H1 (cell line): ENCODE measurements around the gene NRXN3.

Experiments
- CBX5 ChIP-seq: fragments of 300-800, 300-1000 bp; sonication (generic); IDR thresholded peaks from 2 replicates; pipeline ENCODE4 v1.7.1; 2016; ENCODE audit warnings: antibody characterized with exemption, low read length, low read depth
- CREB1 ChIP-seq: IDR thresholded peaks from 2 replicates; pipeline ENCODE4 v1.6.1; 2012; ENCODE audit warnings: inconsistent platforms
- EGR1 ChIP-seq: IDR thresholded peaks from 2 replicates; pipeline ENCODE4 v1.6.1; 2011; ENCODE audit warnings: low read depth, low read length, borderline replicate concordance
- PHF8 ChIP-seq: fragments of 200-600 bp; sonication (generic); conservative IDR thresholded peaks from 2 replicates; pipeline ENCODE4 v1.7.1; 2012; ENCODE audit warnings: low read depth, mild to moderate bottlenecking, inconsistent platforms, low read length, moderate library complexity
- POLR2A ChIP-seq, 2 experiments: IDR thresholded peaks; 1 replicate in 1 of 2; 2 replicates in 1 of 2; pipeline ENCODE4 v1.6.1; 2011; ENCODE audit warnings: low read depth in 2 of 2, low read length in 2 of 2, mild to moderate bottlenecking in 2 of 2; ENCODE audit errors: control extremely low read depth in 1 of 2
- POLR2AphosphoS5 ChIP-seq: IDR thresholded peaks from 2 replicates; pipeline ENCODE4 v1.6.1; 2011; ENCODE audit warnings: low read depth, low read length
- RAD21 ChIP-seq, 2 experiments: IDR thresholded peaks in 1 of 2; conservative IDR thresholded peaks in 1 of 2; 2 replicates each; pipeline ENCODE4 v1.6.1; 2011; ENCODE audit warnings: low read depth in 2 of 2, low read length in 2 of 2, improper control_type of control experiment in 1 of 2, inconsistent platforms in 1 of 2, mild to moderate bottlenecking in 1 of 2, moderate library complexity in 1 of 2
- SIN3A ChIP-seq, 2 experiments: IDR thresholded peaks in 1 of 2; conservative IDR thresholded peaks in 1 of 2; 2 replicates each; pipeline ENCODE4 v1.6.1; 2011 to 2012; ENCODE audit warnings: low read length in 2 of 2, improper control_type of control experiment in 1 of 2, low read depth in 1 of 2, mild to moderate bottlenecking in 1 of 2
- SRF ChIP-seq: IDR thresholded peaks from 2 replicates; pipeline ENCODE4 v1.6.1; 2011; ENCODE audit warnings: mild to moderate bottlenecking, low read depth, low read length, moderate library complexity
- TF ChIP-seq, protein P1 (sequence below), 3 experiments: IDR thresholded peaks; 1 replicate in 2 of 3; 2 replicates in 1 of 3; pipeline versions ENCODE4 v1.5.1 to v1.6.1; 2011; ENCODE audit warnings: low read length in 3 of 3, mild to moderate bottlenecking in 3 of 3, inconsistent platforms in 2 of 3, low read depth in 1 of 3, moderate library complexity in 1 of 3; ENCODE audit not compliant: insufficient read depth in 1 of 3; ENCODE audit errors: control extremely low read depth in 1 of 3
- TF ChIP-seq, protein P2 (sequence below): IDR thresholded peaks from 2 replicates; pipeline ENCODE4 v1.6.1; 2012; ENCODE audit warnings: low read length, inconsistent platforms
- TF ChIP-seq, protein P3 (sequence below): IDR thresholded peaks from 2 replicates; pipeline ENCODE4 v1.6.1; 2011; ENCODE audit warnings: low read length, improper control_type of control experiment
- TF ChIP-seq, protein P4 (sequence below): IDR thresholded peaks from 2 replicates; pipeline ENCODE4 v1.6.1; 2011; ENCODE audit warnings: low read depth, mild to moderate bottlenecking, low read length; ENCODE audit not compliant: insufficient read depth

DNA sequence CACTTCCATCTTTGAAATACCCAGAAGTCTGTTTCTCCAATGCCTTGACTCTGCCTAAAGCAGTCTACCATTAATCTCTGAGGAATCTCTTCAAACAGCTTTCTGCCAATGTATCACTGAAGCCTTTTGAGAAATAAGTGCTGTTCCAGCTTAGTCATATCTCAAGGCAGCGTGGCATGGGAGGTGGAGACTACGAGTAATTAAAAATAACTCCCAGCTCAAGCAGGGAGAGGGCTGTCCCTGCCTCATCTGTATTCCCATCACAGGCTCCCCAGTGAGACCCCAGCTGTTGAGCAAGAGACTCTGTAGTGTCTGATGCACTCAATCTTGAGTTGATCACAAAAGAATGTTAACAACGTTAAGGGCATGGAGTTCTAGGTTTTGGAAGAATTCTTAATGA is 1340.5 kb downstream of the NRXN3 start:
- TF ChIP-seq, protein P1, sequence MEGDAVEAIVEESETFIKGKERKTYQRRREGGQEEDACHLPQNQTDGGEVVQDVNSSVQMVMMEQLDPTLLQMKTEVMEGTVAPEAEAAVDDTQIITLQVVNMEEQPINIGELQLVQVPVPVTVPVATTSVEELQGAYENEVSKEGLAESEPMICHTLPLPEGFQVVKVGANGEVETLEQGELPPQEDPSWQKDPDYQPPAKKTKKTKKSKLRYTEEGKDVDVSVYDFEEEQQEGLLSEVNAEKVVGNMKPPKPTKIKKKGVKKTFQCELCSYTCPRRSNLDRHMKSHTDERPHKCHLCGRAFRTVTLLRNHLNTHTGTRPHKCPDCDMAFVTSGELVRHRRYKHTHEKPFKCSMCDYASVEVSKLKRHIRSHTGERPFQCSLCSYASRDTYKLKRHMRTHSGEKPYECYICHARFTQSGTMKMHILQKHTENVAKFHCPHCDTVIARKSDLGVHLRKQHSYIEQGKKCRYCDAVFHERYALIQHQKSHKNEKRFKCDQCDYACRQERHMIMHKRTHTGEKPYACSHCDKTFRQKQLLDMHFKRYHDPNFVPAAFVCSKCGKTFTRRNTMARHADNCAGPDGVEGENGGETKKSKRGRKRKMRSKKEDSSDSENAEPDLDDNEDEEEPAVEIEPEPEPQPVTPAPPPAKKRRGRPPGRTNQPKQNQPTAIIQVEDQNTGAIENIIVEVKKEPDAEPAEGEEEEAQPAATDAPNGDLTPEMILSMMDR (IDR thresholded peaks at IDR 0.05; ENCODE audit: control extremely low read depth in 1 of 3, insufficient read depth in 1 of 3, low read depth in 1 of 3, low read length in 3 of 3): no peak
- TF ChIP-seq, protein P2, sequence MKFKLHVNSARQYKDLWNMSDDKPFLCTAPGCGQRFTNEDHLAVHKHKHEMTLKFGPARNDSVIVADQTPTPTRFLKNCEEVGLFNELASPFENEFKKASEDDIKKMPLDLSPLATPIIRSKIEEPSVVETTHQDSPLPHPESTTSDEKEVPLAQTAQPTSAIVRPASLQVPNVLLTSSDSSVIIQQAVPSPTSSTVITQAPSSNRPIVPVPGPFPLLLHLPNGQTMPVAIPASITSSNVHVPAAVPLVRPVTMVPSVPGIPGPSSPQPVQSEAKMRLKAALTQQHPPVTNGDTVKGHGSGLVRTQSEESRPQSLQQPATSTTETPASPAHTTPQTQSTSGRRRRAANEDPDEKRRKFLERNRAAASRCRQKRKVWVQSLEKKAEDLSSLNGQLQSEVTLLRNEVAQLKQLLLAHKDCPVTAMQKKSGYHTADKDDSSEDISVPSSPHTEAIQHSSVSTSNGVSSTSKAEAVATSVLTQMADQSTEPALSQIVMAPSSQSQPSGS: no peak
- TF ChIP-seq, protein P3, sequence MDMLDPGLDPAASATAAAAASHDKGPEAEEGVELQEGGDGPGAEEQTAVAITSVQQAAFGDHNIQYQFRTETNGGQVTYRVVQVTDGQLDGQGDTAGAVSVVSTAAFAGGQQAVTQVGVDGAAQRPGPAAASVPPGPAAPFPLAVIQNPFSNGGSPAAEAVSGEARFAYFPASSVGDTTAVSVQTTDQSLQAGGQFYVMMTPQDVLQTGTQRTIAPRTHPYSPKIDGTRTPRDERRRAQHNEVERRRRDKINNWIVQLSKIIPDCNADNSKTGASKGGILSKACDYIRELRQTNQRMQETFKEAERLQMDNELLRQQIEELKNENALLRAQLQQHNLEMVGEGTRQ: no peak
- TF ChIP-seq POLR2A (IDR thresholded peaks at IDR 0.05; ENCODE audit: control extremely low read depth in 1 of 2, low read depth in 2 of 2, low read length in 2 of 2) (no peak), EGR1 (no peak), RAD21 (IDR thresholded peaks at IDR 0.05 in 1 of 2, conservative IDR thresholded peaks at IDR 0.05 in 1 of 2; ENCODE audit: low read depth in 2 of 2, low read length in 2 of 2) (no peak), CREB1 (no peak), PHF8 (no peak), SIN3A (conservative IDR thresholded peaks at IDR 0.05 in 1 of 2, IDR thresholded peaks at IDR 0.05 in 1 of 2; ENCODE audit: low read depth in 1 of 2, low read length in 2 of 2) (no peak), SRF (no peak), CBX5 (no peak), POLR2AphosphoS5 (no peak)
- TF ChIP-seq, protein P4, sequence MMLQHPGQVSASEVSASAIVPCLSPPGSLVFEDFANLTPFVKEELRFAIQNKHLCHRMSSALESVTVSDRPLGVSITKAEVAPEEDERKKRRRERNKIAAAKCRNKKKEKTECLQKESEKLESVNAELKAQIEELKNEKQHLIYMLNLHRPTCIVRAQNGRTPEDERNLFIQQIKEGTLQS: no peak
